Hippocampal formation (tissue), 2 donors: ENCODE results near the gene S100A1.
"Not testable (repeated sequence)": the region's sequence is repeated elsewhere in the genome, so short reads cannot be mapped to it uniquely, and the experiment has no call there.

Source experiments
- DNase-seq, 2 donors: peaks; one replicate each; lab custom pipeline; 2025; lab: John Stamatoyannopoulos, UW

S100A1 gene

GRCh38 chr1:153627715-153628626, at the start of gene S100A1:
Gene S100A1, plus strand, starts transcription at chr1:153628434. Its CDS starts 2,088 bp downstream, at chr1:153630522.
- peak; percentile 53 to 68 for DNase-seq

- DNase-seq = no peak
These were observed 49.7 kb upstream of the S100A1 start for GRCh38 chr1:153578490-153578889.

- DNase-seq = no peak
These were observed 49.3 kb upstream of the S100A1 start for GRCh38 chr1:153578936-153579335.

GRCh38 chr1:153582836-153583235, 45.4 kb upstream of the S100A1 start:
- DNase-seq = not testable (repeated sequence)

- DNase-seq = not testable (repeated sequence)
These were observed 44.7 kb upstream of the S100A1 start for GRCh38 chr1:153583514-153583913.

- DNase-seq = no peak
These were observed 44.3 kb upstream of the S100A1 start for GRCh38 chr1:153583976-153584375.

- DNase-seq = no peak
These were observed 43.2 kb upstream of the S100A1 start for GRCh38 chr1:153585006-153585405.

GRCh38 chr1:153586347-153586746, 41.9 kb upstream of the S100A1 start:
- no peak for DNase-seq

GRCh38 chr1:153587314-153587713, 40.9 kb upstream of the S100A1 start:
- DNase-seq = no peak

GRCh38 chr1:153588033-153588432, 40.2 kb upstream of the S100A1 start:
- DNase-seq = not testable (repeated sequence)

GRCh38 chr1:153588482-153588881, 39.8 kb upstream of the S100A1 start:
- no peak for DNase-seq

GRCh38 chr1:153592748-153593147, 35.5 kb upstream of the S100A1 start:
- DNase-seq = peak in 1 of 2 donors; percentile 41

- DNase-seq = no peak
These were observed 31.0 kb upstream of the S100A1 start for GRCh38 chr1:153597206-153597605.

GRCh38 chr1:153598309-153599172, 29.7 kb upstream of the S100A1 start:
- DNase-seq = peak in 1 of 2 donors; percentile 19

- no peak for DNase-seq
These were observed 28.4 kb upstream of the S100A1 start for GRCh38 chr1:153599847-153600246.

GRCh38 chr1:153602749-153603148, 25.5 kb upstream of the S100A1 start:
- no peak for DNase-seq

- no peak for DNase-seq
These were observed 22.0 kb upstream of the S100A1 start for GRCh38 chr1:153606194-153606593.

- DNase-seq = no peak
These were observed 20.9 kb upstream of the S100A1 start for GRCh38 chr1:153607381-153607780.

- DNase-seq = no peak
These were observed 20.0 kb upstream of the S100A1 start for GRCh38 chr1:153608089-153608682.

- DNase-seq = peak; percentile 35 to 64
These were observed 19.3 kb upstream of the S100A1 start for GRCh38 chr1:153608742-153609584.

GRCh38 chr1:153609585-153609907, 18.7 kb upstream of the S100A1 start:
- DNase-seq = no peak
